ENCODE measurements around the gene USP3. TPM values are rescaled to one million over a fixed set of nuclear protein-coding genes. Genes with fewer than 3 reads are reported as not detected.
A peak's percentile ranks its signal among the peaks of the same experiment; 100 is the strongest.

The USP3 gene, protein sequence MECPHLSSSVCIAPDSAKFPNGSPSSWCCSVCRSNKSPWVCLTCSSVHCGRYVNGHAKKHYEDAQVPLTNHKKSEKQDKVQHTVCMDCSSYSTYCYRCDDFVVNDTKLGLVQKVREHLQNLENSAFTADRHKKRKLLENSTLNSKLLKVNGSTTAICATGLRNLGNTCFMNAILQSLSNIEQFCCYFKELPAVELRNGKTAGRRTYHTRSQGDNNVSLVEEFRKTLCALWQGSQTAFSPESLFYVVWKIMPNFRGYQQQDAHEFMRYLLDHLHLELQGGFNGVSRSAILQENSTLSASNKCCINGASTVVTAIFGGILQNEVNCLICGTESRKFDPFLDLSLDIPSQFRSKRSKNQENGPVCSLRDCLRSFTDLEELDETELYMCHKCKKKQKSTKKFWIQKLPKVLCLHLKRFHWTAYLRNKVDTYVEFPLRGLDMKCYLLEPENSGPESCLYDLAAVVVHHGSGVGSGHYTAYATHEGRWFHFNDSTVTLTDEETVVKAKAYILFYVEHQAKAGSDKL
- 10 to 100 TPM; 51.5 to 52.5 TPM for total RNA-seq
- 64.2 TPM for polyA plus RNA-seq (2013, experiment 1 of 2)
- polyA plus RNA-seq (2013, experiment 2 of 2), result 62.6 TPM
- long read RNA-seq, experiment 1, full-length matches to known transcripts, result 9 of 18 reads
- long read RNA-seq, experiment 1, partial matches to known transcripts, result 2 of 18 reads
- long read RNA-seq, experiment 1, other reads (novel, unspliced or antisense), result 7 of 18 reads
- long read RNA-seq, experiment 2, full-length matches to known transcripts, result 42 of 70 reads
- long read RNA-seq, experiment 2, partial matches to known transcripts, result 5 of 70 reads
- long read RNA-seq, experiment 2, other reads (novel, unspliced or antisense), result 23 of 70 reads
- long read RNA-seq, experiment 3, full-length matches to known transcripts, result 147 of 204 reads
- long read RNA-seq, experiment 3, partial matches to known transcripts, result 19 of 204 reads
- long read RNA-seq, experiment 3, other reads (novel, unspliced or antisense), result 38 of 204 reads
- long read RNA-seq, experiment 4, full-length matches to known transcripts, result 25 of 37 reads
- long read RNA-seq, experiment 4, partial matches to known transcripts, result 4 of 37 reads
- long read RNA-seq, experiment 4, other reads (novel, unspliced or antisense), result 8 of 37 reads

DNA sequence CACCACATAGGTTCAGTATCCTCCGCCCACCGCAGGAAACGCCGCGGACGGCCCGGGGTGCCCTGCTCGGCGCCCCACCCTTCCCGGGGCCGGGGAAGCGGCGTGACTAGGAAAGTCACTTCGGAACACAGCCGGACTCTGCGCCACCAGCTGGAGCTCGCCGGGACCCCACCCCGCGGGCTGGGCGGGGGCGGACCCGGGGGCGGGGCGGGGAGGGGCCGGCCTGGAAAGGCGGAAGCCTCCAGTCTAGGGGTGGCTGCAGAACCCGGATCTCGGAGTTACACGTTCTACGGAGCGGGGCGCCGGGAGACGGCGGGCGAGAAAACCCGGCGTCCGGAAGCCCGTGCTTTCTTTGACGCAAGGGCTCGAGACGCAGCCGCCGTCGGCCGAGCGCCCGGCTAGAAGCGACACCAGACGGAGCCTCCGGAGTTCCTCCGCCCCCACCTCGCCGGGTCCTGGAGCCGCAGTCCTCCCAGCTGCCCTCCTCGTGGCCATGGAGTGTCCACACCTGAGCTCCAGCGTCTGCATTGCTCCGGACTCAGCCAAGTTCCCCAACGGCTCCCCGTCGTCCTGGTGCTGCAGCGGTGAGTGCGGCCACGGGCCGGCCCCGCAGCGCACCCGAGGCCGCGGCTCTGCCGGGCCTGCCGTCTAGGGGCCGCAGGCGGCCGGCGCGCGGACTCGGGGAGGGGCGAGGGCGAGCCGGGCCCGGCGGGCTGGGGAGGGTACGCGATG lies at the start of gene USP3:
Gene USP3, plus strand, starts transcription at position 347 of the 732 bp plus-strand sequence. Its CDS starts 147 bp downstream, at position 494.
- peak within 1 kb of the TSS; percentile 89 for H3K9ac ChIP-seq (ENCODE audit: extremely low read depth, low read length, poor library complexity, severe bottlenecking)
- no peaks in the 10 kb centered on the region for H3K9me3 Mint-ChIP-seq
- H3K27ac Mint-ChIP-seq, result peak within 1 kb of the TSS; percentile 96
- H3K27me3 Mint-ChIP-seq (ENCODE audit: insufficient read depth), result peaks cover 41% of the 10 kb centered on the region
- no peaks in the 10 kb centered on the region for H3K36me3 ChIP-seq (ENCODE audit: control insufficient read depth, insufficient read depth, low read length)
- peaks cover 11% of the 10 kb centered on the region for H3K27me3 ChIP-seq (ENCODE audit: control insufficient read depth, insufficient read depth, low read length, poor library complexity, severe bottlenecking)
- peaks cover 66% of the 10 kb centered on the region for H3K4me1 Mint-ChIP-seq
- peak; percentile 98 for DNase-seq
- no peaks in the 10 kb centered on the region for H3K9me3 ChIP-seq (ENCODE audit: control insufficient read depth, low read length)
- H3K4me3 ChIP-seq (ENCODE audit: low read length), result peak within 1 kb of the TSS; percentile 90
- H3K36me3 Mint-ChIP-seq (ENCODE audit: low read depth), result peaks cover 3% of the 10 kb centered on the region
- peak within 1 kb of the TSS; percentile 76 for H3K4me3 Mint-ChIP-seq
- TF ChIP-seq, protein P1, sequence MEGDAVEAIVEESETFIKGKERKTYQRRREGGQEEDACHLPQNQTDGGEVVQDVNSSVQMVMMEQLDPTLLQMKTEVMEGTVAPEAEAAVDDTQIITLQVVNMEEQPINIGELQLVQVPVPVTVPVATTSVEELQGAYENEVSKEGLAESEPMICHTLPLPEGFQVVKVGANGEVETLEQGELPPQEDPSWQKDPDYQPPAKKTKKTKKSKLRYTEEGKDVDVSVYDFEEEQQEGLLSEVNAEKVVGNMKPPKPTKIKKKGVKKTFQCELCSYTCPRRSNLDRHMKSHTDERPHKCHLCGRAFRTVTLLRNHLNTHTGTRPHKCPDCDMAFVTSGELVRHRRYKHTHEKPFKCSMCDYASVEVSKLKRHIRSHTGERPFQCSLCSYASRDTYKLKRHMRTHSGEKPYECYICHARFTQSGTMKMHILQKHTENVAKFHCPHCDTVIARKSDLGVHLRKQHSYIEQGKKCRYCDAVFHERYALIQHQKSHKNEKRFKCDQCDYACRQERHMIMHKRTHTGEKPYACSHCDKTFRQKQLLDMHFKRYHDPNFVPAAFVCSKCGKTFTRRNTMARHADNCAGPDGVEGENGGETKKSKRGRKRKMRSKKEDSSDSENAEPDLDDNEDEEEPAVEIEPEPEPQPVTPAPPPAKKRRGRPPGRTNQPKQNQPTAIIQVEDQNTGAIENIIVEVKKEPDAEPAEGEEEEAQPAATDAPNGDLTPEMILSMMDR (conservative IDR thresholded peaks at IDR 0.05), result peak; percentile 67
- H3K27ac ChIP-seq (ENCODE audit: low read depth, low read length), result peak within 1 kb of the TSS; percentile 87
- peaks cover 19% of the 10 kb centered on the region for H3K4me1 ChIP-seq (ENCODE audit: control insufficient read depth, insufficient read depth, low read length)
- WGBS, 2 experiments (ENCODE audit: insufficient coverage in 1 of 2, insufficient read length in 1 of 2), result 0 to 3% methylated on average over 20 to 88 of the region's 88 CpGs

DNA sequence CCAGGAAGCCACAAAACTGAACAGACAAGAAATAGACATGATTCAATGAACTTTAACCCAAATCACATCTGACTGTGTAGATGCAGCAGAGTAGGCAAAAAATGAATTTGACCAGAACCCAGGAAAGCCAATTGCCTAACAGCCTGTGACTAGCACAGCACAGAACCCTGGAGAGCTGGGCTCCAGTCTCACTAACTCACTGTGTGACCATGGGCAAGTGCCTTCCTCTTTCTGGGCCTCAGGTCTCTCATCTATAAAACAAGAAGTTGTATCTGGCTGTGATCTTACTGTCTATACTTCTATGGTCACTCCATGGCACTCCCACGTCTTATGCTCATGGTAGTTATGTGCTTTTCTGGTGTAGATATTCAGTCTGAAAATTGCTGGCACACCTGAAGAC lies 48.1 kb upstream of the USP3 start:
- TF ChIP-seq, protein P1 (conservative IDR thresholded peaks at IDR 0.05), result no peak
- 100% methylated on average over 1 of the region's 1 CpG for WGBS, 2 experiments (ENCODE audit: insufficient coverage in 1 of 2, insufficient read length in 1 of 2)
- H3K27ac Mint-ChIP-seq, result no peak overlapping the region

More for the DNA sequence above, 48.1 kb upstream of the USP3 start:
- Histone ChIP-seq H3K4me3 (ENCODE audit: low read length) (no peak overlapping the region), H3K9ac (ENCODE audit: extremely low read depth, low read length, poor library complexity, severe bottlenecking) (no peak overlapping the region), H3K27ac (ENCODE audit: low read depth, low read length) (no peak overlapping the region), H3K4me1 (ENCODE audit: control insufficient read depth, insufficient read depth, low read length) (no peaks in the 10 kb centered on the region), H3K9me3 (ENCODE audit: control insufficient read depth, low read length) (peaks cover 14% of the 10 kb centered on the region), H3K27me3 (ENCODE audit: control insufficient read depth, insufficient read depth, low read length, poor library complexity, severe bottlenecking) (no peaks in the 10 kb centered on the region), H3K36me3 (ENCODE audit: control insufficient read depth, insufficient read depth, low read length) (no peaks in the 10 kb centered on the region)
- Mint-ChIP-seq H3K36me3 (ENCODE audit: low read depth) (peaks cover 7% of the 10 kb centered on the region), H3K4me3 (no peak overlapping the region), H3K4me1 (peaks cover 14% of the 10 kb centered on the region), H3K27me3 (ENCODE audit: insufficient read depth) (no peaks in the 10 kb centered on the region), H3K9me3 (peaks cover 27% of the 10 kb centered on the region)
- no peak for DNase-seq
